Pulmonary artery endothelial cell (primary cell): ENCODE results near the gene MS4A3. TPM values are rescaled to one million over a fixed set of nuclear protein-coding genes. Genes with fewer than 3 reads are reported as not detected.
"Not testable (repeated sequence)": the region's sequence is repeated elsewhere in the genome, so short reads cannot be mapped to it uniquely, and the experiment has no call there.

Source experiments
- DNase-seq: peaks from one replicate; pipeline ENCODE4 v3.0.0-alpha.2; 2011; ENCODE audit warnings: low read depth, low spot score
- total RNA-seq: library from RNA; depleted of rRNA; stranded (reverse); fragments of >200 nt; gene quantifications from 2 replicates; pipeline ENCODE4 v1.2.3, GENCODE V29; 2014

Gene MS4A3
- total RNA-seq, 1 donor from 2014 or later = not detected

GRCh38 chr11:60088364-60088763, 31.9 kb downstream of the MS4A3 start, which contains the start of gene MS4A2:
MS4A2 (plus strand) TSS chr11:60088664; CDS start chr11:60088766, 102 bp downstream.
- DNase-seq = no peak

GRCh38 chr11:60095477-60096120, 39.1 kb downstream of the MS4A3 start:
- DNase-seq = no peak

- DNase-seq = no peak
These were observed 40.7 kb downstream of the MS4A3 start for GRCh38 chr11:60097189-60097588.

- no peak for DNase-seq
These were observed 42.0 kb downstream of the MS4A3 start for GRCh38 chr11:60098508-60098907.

- DNase-seq = no peak
These were observed 44.1 kb downstream of the MS4A3 start for GRCh38 chr11:60100516-60100915.

GRCh38 chr11:60101368-60101767, 44.9 kb downstream of the MS4A3 start:
- DNase-seq = not testable (repeated sequence)

GRCh38 chr11:60104471-60105115, 48.1 kb downstream of the MS4A3 start:
- not testable (repeated sequence) for DNase-seq

- not testable (repeated sequence) for DNase-seq
These were observed 52.2 kb downstream of the MS4A3 start for GRCh38 chr11:60108631-60109030.

GRCh38 chr11:60111793-60112192, 55.3 kb downstream of the MS4A3 start:
- no peak for DNase-seq

- DNase-seq = no peak
These were observed 60.7 kb downstream of the MS4A3 start for GRCh38 chr11:60116996-60117790.

- no peak for DNase-seq
These were observed 61.9 kb downstream of the MS4A3 start for GRCh38 chr11:60118338-60118737.

GRCh38 chr11:60119710-60120109, 63.2 kb downstream of the MS4A3 start:
- DNase-seq = no peak

Other genes starting within 250 kb of the MS4A3 start
- gene MRPL16, start 245.9 kb upstream of the MS4A3 start, total RNA-seq = 53.9 and 63.1 TPM in 2 replicates
- gene CBLIF, start 211.2 kb upstream of the MS4A3 start, total RNA-seq = not detected in 2 replicates
- not detected in 2 replicates for gene TCN1, start 190.2 kb upstream of the MS4A3 start, total RNA-seq
- not detected in 2 replicates for gene OOSP3, start 177.9 kb upstream of the MS4A3 start, total RNA-seq
- not detected in 2 replicates for gene OOSP1, start 118.2 kb upstream of the MS4A3 start, total RNA-seq
- not detected in 2 replicates for gene OOSP4A, start 92.6 kb upstream of the MS4A3 start, total RNA-seq
- not detected in 2 replicates for gene OOSP4B, start 39.5 kb upstream of the MS4A3 start, total RNA-seq
- not detected in 2 replicates for gene OOSP2, start 16.3 kb upstream of the MS4A3 start, total RNA-seq
- not detected in 2 replicates for gene MS4A2, start 32.0 kb downstream of the MS4A3 start, total RNA-seq
- gene MS4A6A, start 126.4 kb downstream of the MS4A3 start, total RNA-seq = 0.33 and 0.60 TPM in 2 replicates
- not detected in 2 replicates for gene MS4A4E, start 186.5 kb downstream of the MS4A3 start, total RNA-seq
- gene MS4A4A, start 224.0 kb downstream of the MS4A3 start, total RNA-seq = not detected in 2 replicates